HG03439 (cell line): ENCODE data around the gene CR2.
"Not testable (repeated sequence)": the region's sequence is repeated elsewhere in the genome, so short reads cannot be mapped to it uniquely, and the experiment has no call there.

Experiments
- ATAC-seq: cut with Tn5 transposase; IDR thresholded peaks from one replicate; pipeline ENCODE4 v1.9.1; 2021; ENCODE audit warnings: mild to moderate bottlenecking, moderate library complexity; ENCODE audit not compliant: unreplicated experiment

CR2 gene

DNA sequence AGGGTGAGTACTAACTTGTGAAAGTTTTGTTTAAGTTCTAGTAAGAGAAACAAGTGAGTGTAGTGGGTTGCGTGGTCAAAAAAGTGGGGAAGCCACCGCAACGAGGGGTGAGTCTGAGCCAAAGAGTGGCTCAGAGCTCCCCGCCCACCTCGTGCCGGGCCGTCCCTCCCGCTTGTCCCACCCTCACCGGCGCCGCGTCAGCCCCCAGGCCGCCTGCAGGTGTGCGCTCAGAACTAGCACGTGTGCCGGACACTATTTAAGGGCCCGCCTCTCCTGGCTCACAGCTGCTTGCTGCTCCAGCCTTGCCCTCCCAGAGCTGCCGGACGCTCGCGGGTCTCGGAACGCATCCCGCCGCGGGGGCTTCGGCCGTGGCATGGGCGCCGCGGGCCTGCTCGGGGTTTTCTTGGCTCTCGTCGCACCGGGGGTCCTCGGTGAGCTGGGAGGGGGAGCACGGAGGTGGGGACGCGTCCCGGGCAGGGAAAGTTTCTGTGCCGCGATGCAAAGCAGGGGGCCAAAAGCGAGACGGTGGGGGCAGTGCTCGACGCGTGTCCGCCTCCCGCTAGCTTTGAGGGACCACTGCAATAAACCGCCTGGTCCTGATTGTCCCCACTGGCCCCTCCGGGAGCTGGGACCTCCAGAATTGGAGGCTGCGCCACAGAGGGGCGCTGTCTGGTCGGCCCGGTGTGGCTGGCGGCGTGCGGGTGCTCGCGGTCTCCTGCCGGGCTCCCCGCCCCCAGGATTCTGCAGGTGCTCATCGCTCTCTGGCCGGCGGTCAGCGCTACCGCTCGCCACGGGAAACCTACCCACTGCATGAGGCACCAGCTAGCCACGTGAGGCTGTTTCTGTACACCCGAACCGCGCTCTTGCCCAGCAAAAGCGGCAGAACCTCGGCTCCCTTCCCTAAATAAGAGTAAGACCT, at the start of gene CR2:
Gene CR2, plus strand, starts transcription at position 283 of the 919 bp plus-strand sequence. Its CDS starts 91 bp downstream, at position 374.
- ATAC-seq = peak; percentile 82

DNA sequence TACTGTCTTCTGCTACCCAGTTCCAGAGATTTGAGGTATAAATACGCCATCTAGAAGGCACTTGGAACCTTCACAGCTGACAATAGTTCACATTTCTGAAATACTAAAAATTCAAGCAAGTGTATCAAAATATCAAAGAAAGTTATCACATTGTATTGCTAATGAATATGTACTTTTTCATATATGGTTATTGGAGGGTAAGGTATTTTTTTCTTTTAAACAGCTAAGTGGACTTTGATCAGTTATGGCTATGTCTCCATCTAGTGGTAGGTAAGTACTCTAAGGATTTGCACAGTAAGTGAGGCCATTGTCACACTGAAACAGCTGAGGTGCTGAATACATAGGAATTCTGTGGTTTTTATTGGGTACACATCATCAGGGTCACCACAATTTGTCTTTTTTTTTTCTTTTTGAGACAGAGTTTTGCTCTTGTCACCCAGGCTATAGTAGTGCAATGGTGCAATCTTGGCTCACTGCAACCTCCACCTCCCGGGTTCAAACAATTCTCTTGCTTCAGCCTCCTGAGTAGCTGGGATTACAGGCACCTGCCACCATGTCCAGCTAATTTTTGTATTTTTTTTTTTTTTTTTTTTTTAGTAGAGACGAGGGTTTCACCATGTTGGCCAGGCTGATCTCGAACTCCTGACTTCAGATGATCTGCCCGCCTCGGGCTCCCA, 49.1 kb upstream of the CR2 start:
- ATAC-seq = no peak

DNA sequence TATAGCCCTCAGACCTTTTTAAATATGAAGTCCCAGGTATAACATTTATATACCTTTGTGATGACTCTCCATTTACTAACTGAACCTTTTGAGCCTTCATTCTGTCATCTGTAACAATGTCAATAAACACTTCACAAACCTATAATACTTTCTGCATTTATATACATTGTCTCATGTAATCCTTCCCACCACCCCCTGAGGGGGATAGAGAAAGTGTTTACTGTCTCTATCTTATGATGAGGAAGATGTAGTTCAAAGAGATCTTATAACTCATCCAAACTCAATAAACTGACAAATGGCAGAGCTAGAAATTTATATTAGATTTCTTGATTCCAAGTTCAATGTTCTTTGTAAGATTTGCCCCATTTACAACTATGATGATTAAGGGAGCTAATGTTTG, 48.3 kb upstream of the CR2 start:
- no peak for ATAC-seq

DNA sequence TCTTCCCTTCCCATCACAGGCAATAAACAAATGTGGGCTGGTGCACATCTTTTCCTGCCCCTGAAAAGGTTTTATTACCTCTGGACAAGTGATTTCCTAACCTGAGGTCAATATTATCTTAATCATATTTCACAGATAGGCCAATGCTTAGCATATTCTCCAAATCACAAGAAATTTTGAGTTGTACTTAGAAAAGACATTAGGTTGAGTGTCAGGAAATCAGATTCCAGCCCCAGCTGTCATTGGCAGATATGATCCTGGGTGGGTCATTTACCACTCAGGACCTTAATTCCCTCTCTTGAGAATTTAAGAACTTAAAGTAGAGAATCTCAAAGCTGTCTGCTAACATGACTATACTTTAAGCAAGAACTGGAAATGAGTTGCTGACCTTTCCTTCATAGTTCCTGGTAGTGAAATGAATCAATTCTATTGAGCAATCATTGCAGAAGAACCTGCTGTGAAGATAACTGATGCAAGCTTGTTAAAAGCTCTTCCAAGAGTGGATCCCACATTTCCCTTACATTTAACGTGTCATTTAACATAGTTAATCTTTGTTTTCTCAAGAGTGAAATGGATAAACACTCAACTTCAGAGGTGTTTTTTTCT, 46.4 kb upstream of the CR2 start:
- no peak for ATAC-seq

DNA sequence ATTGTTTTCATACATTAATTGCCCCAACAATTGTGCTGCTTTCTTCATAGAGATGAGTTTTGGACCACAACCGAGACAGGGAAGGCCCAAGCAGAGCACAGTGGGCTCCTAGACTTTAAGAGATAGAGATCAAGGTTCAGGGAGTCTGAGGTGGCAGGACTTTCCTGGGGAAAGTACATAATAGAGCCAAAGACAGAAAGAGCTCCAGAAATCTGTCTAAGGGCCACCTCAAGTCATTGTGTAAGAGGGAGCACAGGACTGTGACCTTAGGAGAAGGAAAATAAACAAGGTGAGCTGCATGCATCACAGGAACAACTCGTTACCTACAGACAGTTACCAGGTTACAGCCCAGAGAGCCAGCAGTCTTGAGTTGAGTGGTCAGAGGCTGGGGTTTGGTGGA, 41.3 kb upstream of the CR2 start:
- ATAC-seq = no peak

DNA sequence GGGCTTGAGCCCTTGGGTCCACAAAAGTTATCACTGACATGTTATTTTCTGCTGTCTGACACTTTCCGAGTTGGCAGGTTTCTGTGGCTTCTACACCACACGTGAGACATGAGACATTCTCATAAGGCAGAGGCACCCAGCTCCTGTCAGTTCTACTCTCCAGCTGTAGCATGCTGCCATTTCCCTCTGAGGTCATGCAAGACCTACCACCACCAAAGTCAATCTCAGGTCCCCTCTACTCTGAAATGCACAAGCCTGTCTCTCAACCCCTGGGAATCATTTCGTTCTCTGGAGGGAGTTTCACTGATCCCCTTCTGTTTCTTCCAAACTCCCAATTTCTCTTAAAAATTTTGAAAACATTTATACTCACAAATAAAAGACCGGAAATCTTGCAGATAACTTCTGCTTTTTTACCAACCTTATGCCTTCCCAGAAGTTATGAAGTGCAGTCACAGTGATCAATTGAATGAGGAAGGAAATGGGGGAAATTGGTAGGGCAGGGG, 39.5 kb upstream of the CR2 start:
- ATAC-seq = peak; percentile 75

DNA sequence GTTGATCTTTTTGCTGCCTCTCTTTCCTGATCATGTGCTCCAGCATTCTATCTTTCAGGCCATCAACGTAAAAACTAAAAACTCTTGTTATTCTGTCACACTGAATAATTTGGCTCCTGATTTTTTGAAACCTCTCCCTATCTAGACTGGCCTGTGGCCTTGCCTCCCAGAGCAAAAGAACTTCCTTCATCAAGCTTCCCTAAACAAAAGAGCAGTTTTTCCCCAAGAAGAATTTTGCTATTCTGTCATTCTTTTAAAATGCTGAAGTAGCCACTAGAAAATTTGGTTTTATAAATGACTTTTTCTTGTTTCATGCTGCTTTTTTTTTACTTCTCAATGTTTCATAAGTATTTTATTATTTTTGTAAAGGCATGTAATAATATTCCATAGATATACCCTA, 37.1 kb upstream of the CR2 start:
- ATAC-seq = no peak

DNA sequence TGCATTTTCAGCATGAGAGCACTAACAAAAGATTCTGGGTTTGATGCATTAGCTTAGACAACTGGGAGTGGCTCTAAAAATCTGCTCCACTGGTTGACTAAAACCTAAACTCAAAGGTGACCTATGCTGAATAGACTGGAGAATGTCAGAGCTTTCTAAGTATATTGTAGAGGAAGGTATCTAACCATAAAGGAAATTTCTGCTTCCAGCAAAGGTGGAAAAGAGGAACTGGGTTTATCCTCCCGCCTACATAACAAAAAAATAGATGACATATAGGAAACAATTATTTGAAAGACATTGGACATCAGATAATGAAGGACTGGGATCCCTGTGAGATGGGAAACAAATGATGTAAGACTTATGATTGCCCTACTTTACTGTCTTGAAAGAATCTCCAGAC, 35.8 kb upstream of the CR2 start:
- no peak for ATAC-seq

DNA sequence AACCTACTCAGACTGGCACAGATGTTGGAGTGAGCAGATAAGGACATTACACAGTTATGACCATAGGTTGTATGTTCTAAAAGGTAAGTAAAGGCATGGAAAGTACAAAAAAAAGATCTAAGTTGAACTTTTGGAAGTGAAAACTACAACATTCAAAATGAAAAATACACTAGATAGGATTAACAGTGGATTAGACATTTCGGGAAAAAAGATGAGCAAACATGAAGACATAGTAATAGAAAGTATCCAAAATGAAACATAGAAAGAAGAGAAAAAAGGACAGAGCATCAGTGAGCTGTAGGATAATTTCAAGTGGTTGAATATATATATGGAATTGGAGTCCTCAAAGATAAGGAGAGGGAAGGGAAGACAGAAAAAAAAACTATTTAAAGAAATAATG, 34.0 kb upstream of the CR2 start:
- ATAC-seq = no peak

DNA sequence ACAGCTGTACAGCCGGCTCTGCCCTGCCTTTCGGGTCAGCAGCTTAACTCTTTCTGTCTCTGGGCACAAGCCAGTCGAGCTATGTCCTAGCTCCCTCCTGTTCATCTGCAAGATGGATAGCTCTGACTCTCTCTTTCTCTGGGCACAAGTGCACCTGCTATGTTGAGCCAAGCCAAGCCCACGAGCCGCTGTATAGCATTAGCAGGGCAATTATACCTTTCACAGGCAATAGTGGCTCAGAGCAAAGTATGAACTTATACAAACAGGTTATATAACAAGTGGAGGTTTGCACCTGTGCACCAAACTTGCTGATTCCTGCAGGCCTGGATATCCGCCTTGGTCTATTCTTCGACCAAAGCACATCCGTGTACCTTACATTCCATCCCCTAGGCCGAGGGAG, 33.0 kb upstream of the CR2 start:
- no peak for ATAC-seq

DNA sequence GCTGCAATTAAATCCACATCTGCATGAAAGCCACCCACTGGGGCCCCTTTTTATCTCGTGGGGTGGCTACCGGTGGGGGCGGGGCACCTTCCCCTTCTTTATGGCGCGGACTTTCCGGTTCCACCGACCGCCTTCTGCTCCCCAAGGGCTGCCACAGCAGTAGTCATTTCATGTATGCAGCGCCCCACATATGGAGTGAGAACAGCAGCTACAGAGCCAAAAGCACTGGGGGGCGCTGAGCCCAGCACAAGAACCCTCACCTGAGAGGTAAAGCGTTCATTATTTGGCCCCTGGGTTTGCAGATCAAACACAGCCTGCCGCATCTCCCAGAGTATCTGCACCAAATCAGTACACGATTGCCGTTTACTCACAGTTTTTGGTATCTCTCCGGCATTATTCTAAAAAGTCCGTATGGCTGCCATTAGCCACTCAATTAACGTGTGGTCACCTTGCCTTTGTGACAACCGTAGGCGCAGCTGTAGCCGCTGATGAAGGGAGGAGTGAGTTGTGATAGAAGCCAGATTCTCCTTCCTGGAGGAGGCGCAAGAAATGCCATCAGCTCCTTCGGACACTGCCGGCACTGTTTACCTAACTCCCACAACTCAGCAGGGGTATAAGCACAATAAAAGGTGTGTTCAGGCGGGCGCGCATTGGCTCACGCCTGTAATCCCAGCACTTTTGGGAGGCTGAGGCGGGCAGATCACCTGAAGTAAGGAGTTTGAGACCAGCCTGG, 30.4 kb upstream of the CR2 start:
- no peak for ATAC-seq

DNA sequence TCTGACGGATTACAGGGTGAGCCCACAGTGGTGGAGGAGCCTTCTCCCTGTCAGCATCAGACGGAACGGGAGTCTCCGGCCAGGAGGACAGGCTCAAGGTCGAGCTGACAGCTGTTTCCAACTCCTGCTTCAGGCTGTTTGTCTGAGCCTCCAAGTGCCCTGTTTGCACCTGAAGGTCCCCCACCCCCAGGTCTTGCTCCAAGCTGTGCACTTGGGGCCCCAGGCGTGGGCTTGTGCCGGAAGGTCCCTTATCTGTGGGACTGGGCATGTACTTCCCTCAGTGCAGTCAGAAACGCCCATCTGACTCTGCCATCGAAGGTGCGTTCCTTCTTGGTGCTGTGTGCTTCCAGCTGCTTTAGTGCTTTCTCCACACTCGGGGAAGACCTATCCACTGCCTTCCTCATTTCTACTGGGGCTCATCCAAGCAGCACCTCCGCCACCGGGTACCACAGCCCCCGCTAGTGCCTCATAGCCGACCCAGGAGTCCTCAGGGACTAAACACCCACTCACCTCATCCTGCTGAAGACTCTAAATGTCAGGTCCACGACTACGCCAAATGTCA, 29.5 kb upstream of the CR2 start:
- no peak for ATAC-seq

DNA sequence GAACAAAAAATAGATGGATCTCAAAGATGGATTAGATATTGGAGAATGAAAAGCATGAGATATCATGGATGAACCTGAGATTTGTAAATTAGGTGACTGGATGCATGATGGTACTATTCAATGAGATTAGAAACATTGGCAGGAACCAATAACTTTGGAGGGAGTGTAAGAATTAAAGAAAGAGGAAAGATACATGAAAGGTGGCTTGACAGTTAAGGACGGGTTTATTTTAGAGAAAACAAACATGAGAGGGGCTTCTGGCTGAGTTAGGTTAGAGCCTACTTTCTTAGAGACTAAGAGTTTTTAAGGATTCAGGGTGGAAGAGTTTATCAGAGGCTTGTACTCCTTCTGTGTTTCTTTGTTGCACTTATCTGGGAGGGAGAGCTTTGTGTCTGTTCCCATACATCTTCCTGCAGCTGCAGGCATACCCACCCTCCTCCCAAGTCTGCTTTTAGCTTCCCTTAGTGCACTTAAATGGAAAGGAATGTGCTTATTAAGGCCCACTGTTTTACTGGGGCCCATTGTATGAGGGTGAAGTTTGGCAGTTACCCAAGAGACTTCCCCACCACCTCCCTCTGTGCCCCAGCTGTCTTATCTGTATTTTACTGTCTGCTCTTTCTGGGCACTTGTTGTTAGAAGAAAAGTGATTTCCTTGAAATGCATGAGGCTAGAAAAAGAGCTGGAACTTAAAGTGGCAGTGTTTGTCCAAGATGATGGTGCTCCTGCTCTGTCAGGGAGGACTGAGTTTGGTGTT, 26.1 kb upstream of the CR2 start:
- no peak for ATAC-seq

DNA sequence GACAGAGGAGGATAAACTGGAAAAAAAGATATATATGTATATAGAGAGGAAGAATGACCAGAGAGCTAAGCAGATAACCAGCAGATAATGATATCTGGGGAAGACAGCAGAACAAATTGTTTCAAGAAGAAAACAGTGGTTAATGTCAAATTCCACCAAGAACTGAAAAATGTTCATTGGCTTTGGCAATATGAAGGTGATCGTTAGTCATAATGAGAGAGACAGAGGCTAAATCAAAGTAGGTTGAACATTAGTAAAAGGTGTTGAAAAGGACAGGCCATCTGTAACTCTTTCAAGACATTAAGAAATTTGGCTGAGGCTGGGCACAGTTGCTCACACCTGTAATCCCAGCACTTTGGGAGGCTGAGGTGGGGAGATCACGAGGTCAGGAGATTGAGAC, 25.3 kb upstream of the CR2 start:
- ATAC-seq = no peak

DNA sequence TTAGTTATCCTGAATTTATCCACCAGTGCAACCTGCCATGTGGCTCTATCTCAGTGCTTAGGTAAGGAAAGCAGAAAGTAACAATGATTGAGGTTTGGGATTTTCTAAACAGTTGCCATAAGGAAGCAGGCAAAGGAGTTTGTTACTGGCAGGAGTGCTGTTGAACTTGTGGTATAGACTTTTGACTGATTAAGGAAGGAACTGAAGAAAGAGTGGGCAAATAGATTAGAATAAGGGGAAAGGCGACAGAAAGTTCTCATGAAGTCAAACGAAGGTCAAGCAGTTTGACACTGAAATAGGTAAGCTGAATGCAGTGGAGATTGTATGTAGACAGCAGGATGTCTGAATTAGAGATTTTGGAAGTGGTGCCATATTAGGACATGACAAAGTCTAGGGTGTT, 24.2 kb upstream of the CR2 start:
- ATAC-seq = no peak

DNA sequence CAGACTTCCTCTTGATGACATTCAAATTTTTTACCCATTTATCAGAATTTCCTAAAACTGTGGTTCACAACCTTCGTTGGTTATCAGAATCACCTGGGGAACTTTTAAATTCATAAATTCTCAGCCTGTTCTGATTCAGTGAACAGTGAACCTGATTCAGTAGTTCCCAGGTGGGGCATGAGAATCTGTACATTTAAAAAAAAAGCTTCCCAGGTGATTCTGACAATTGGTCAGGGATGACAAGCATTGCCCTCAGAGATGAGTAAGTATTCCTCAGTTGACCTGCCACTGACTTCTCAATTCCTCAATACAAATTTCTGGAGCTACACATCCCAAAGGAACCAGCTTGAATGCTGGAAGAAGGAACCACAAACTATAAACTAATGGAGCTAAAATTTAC, 23.5 kb upstream of the CR2 start:
- ATAC-seq = no peak

DNA sequence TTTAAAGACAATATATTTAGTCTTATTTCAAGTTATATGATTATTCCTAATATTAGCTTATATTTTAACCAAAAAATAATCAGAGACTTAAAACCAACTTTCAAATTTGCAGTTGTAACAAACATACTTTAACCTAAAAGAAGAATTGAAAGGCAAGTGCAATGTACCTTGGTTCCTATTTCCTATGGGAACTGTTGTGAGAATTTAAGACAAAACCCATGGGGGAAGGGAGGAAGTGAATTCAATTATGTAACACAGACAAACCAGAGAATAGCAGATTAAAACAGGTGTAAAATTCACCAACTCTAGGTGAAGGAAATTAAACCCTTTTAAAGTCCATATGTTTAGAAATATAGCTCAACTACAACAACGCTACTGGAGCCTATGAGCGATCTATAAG, 22.6 kb upstream of the CR2 start:
- ATAC-seq = no peak

DNA sequence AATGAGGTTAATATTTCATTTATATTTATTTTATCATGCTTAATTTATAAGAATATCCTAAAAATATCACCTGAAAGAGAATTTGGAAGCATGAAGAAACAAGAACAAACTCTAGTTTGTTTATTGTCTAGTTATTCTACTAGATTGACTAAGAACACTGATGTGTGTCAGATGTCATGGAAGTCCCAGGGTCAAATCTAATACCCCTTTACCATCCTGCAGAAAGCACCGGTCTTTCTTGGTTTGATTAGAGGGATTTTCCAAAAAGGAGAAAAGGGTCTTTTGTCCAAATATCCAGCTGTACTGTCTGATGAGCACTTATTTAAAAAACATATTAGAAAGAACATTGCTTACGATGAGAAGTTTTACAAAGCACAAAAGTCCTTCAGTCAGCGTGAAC, 20.7 kb upstream of the CR2 start:
- ATAC-seq = no peak

DNA sequence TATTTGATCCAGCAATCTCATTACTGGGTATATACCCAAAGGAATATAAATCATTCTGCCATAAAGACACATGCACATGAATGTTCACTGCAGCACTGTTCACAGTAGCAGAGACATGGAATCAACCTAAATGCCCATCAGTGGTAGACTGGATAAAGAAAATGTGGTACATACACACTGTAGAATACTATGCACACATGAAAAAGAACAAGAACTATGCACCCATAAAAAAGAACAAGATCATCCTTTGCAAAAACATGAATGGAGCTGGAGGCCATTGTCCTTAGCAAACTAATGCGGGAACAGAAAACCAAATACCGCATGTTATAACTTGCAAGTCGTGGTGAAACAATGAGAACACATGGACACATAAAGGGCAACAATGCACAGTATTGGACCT, 17.4 kb upstream of the CR2 start:
- ATAC-seq = not testable (repeated sequence)

DNA sequence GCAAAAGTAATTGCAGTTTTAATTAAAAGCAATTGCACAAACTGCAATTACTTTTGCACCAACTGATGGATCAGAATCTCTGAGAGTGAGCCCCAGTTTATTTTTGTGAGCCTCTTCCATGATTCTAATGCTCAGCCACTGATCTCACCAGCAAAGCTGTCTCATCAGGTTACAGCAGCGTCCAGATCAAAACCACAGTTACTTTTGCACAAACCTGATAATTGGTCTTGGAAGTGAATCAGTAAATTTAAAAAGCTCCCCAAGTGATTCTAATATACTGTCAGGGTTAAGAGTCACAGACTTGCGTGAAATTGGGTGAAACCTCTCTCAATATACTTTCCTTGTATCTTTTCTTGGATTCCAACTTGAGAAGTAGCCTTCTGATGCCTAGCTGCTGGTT, 13.5 kb upstream of the CR2 start:
- ATAC-seq = no peak
